Thyroid gland (tissue), 4 donors: ENCODE data around the gene DERL3. TPM values are rescaled to one million over a fixed set of nuclear protein-coding genes. Genes with fewer than 3 reads are reported as not detected.

Source experiments
- DNase-seq, 2 donors: peaks; one replicate each; pipeline ENCODE4 v3.0.0-alpha.2; 2019
- H3K27ac ChIP-seq, 3 donors: fragments of 200-600 bp; sonication (generic); 1 replicate in 2 of 3; 2 replicates in 1 of 3; pipeline ENCODE4 v1.5.1; 2016 to 2019; ENCODE audit warnings: mild to moderate bottlenecking in 1 of 3, moderate library complexity in 1 of 3
- H3K27me3 ChIP-seq: fragments of 200-600 bp; sonication (generic); one replicate; pipeline ENCODE4 v1.5.1; 2019
- H3K36me3 ChIP-seq, 2 donors: fragments of 200-600 bp; sonication (generic); one replicate each; pipeline ENCODE4 v1.5.1; 2016 to 2019
- H3K4me1 ChIP-seq, 2 donors: fragments of 200-600 bp; sonication (generic); one replicate each; pipeline ENCODE4 v1.5.1; 2017 to 2019
- H3K4me3 ChIP-seq, 3 donors: fragments of 200-600 bp; sonication (generic); replicated peaks in 1 of 3; 1 replicate in 2 of 3; 2 replicates in 1 of 3; pipeline ENCODE4 v1.5.1; 2016; ENCODE audit warnings: mild to moderate bottlenecking in 1 of 3
- H3K9me3 ChIP-seq: fragments of 200-600 bp; sonication (generic); one replicate; pipeline ENCODE4 v1.5.1; 2017
- POLR2A ChIP-seq, 2 donors: fragments of 450-650 bp; IDR thresholded peaks; one replicate each; pipeline ENCODE4 v1.6.1; 2017; ENCODE audit warnings: antibody characterized with exemption in 2 of 2, mild to moderate bottlenecking in 2 of 2, moderate library complexity in 1 of 2
- WGBS, 2 donors: methylation state at CpG; one replicate each; pipeline ENCODE4 v1.1.5; 2017; 5-methylcytosine and 5-hydroxymethylcytosine counted together
- intact Hi-C: fragments of 100-400 bp; cut with DNase I; formaldehyde crosslinking; loops from one replicate; pipeline ENCODE4 v1.15.1; 2023
- total RNA-seq, 4 donors: library from RNA; depleted of rRNA; stranded (reverse); fragments of >200 nt; gene quantifications; one replicate each; pipeline ENCODE4 v1.2.3, GENCODE V29; 2016
- TF ChIP-seq, protein P1 (sequence below), 6 experiments: fragments of 200-600 bp in 3 of 6; fragments of 450-650 bp in 3 of 6; sonication (generic) in 3 of 6; IDR thresholded peaks; one replicate each; pipeline ENCODE4 v1.5.1; 2016 to 2019; ENCODE audit warnings: antibody characterized with exemption in 6 of 6, mild to moderate bottlenecking in 2 of 6, inconsistent platforms in 1 of 6, moderate library complexity in 1 of 6

DERL3 gene
- total RNA-seq, 4 donors from 2014 or later, result 1.6 to 15.9 (median 4.1) TPM

DNA sequence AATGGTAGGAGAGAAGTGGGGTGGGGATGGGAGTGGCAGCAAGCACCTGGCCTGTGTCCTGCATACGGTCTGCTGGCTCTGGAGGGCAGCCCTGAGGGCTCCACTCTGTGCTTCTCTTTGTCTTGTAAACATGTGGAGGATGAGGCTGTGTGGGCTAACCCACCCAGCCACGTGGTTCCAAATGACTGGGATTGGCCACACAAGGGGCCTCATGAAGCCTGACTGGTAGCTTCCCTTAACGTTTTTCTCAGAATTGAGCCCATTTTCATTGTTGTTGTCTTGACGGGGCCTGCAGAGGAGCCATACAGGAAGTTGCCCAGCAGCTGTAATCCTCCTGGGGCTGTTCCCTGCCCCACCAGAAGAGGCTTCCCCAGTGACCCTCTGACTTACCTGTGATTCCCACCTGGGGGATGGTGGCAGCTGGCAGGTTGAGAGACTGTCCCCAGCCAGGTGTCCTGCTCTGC lies 18.0 kb downstream of the DERL3 start:
- Histone ChIP-seq H3K27me3 (no peaks in the 10 kb centered on the region), H3K36me3 (peaks cover 39 to 73% of the 10 kb centered on the region in 2 donors), H3K9me3 (no peaks in the 10 kb centered on the region), H3K27ac (peak overlapping the region in 1 of 3 donors; percentile 6), H3K4me1 (peaks cover 0 to 24% of the 10 kb centered on the region in 2 donors), H3K4me3 (no peak overlapping the region)
- DNase-seq, result peak in 1 of 2 donors; percentile 41
- 44 to 52% methylated on average over 4 of the region's 4 CpGs for WGBS, 2 donors
- intact Hi-C loops, result no loop called here
- TF ChIP-seq, protein P1, sequence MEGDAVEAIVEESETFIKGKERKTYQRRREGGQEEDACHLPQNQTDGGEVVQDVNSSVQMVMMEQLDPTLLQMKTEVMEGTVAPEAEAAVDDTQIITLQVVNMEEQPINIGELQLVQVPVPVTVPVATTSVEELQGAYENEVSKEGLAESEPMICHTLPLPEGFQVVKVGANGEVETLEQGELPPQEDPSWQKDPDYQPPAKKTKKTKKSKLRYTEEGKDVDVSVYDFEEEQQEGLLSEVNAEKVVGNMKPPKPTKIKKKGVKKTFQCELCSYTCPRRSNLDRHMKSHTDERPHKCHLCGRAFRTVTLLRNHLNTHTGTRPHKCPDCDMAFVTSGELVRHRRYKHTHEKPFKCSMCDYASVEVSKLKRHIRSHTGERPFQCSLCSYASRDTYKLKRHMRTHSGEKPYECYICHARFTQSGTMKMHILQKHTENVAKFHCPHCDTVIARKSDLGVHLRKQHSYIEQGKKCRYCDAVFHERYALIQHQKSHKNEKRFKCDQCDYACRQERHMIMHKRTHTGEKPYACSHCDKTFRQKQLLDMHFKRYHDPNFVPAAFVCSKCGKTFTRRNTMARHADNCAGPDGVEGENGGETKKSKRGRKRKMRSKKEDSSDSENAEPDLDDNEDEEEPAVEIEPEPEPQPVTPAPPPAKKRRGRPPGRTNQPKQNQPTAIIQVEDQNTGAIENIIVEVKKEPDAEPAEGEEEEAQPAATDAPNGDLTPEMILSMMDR (IDR thresholded peaks at IDR 0.05), result no peak
- no peak for TF ChIP-seq POLR2A (IDR thresholded peaks at IDR 0.05)

DNA sequence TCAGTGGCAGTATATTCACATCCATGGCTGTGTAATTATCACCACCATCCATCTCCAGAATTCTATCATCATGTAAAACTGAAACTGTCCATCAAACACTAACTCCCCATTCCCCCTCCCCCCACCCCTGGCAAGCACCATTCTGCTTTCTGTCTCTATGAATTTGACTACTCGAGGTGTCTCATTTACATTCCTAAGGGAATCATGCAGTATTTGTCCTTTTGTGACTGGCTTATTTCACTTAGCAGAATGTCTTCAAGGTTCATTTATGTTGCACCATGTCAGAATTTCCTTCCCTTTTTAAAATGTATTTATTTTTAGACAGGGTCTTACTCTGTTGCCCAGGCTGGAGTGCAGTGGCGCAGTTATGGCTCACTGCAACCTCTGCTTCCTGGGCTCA lies 20.3 kb downstream of the DERL3 start:
- peaks cover 22 to 50% of the 10 kb centered on the region in 2 donors for H3K36me3 ChIP-seq
- no peak for DNase-seq
- peaks cover 0 to 24% of the 10 kb centered on the region in 2 donors for H3K4me1 ChIP-seq
- H3K9me3 ChIP-seq, result no peaks in the 10 kb centered on the region
- intact Hi-C loops, result no loop called here
- no peak for TF ChIP-seq POLR2A (IDR thresholded peaks at IDR 0.05)
- TF ChIP-seq, protein P1 (IDR thresholded peaks at IDR 0.05), result no peak
- H3K27me3 ChIP-seq, result no peaks in the 10 kb centered on the region
- H3K27ac ChIP-seq, result no peak overlapping the region
- WGBS, 2 donors, result 88 to 94% methylated on average over 2 of the region's 2 CpGs
- no peak overlapping the region for H3K4me3 ChIP-seq

GRCh38 chr22:23817146-23817545 lies 21.7 kb downstream of the DERL3 start:
- no peak overlapping the region for H3K4me3 ChIP-seq
- no peaks in the 10 kb centered on the region for H3K27me3 ChIP-seq
- H3K4me1 ChIP-seq, result peaks cover 0 to 18% of the 10 kb centered on the region in 2 donors
- H3K27ac ChIP-seq, result no peak overlapping the region
- no peaks in the 10 kb centered on the region for H3K9me3 ChIP-seq
- no peak for DNase-seq
- TF ChIP-seq POLR2A (IDR thresholded peaks at IDR 0.05), result no peak
- TF ChIP-seq, protein P1 (IDR thresholded peaks at IDR 0.05), result no peak
- intact Hi-C loops, result no loop called here
- 90 to 97% methylated on average over 5 to 6 of the region's 6 CpGs for WGBS, 2 donors
- H3K36me3 ChIP-seq, result peaks cover 22 to 45% of the 10 kb centered on the region in 2 donors

- no peaks in the 10 kb centered on the region for H3K27me3 ChIP-seq
- H3K4me3 ChIP-seq, result no peak overlapping the region
- peaks cover 22 to 47% of the 10 kb centered on the region in 2 donors for H3K36me3 ChIP-seq
- 83 to 90% methylated on average over 15 to 18 of the region's 18 CpGs for WGBS, 2 donors
- no peak for TF ChIP-seq POLR2A (IDR thresholded peaks at IDR 0.05)
- TF ChIP-seq, protein P1 (IDR thresholded peaks at IDR 0.05), result no peak
- no peak overlapping the region for H3K27ac ChIP-seq
- no peak for DNase-seq
- peaks cover 0 to 13% of the 10 kb centered on the region in 2 donors for H3K4me1 ChIP-seq
- intact Hi-C loops, result no loop called here
- no peaks in the 10 kb centered on the region for H3K9me3 ChIP-seq
Observed at GRCh38 chr22:23816156-23816976, 22.4 kb downstream of the DERL3 start.

- DNase-seq, result no peak
- TF ChIP-seq, protein P1 (IDR thresholded peaks at IDR 0.05), result no peak
- no peak for TF ChIP-seq POLR2A (IDR thresholded peaks at IDR 0.05)
- peaks cover 22 to 43% of the 10 kb centered on the region in 2 donors for H3K36me3 ChIP-seq
- no peak overlapping the region for H3K4me3 ChIP-seq
- H3K9me3 ChIP-seq, result no peaks in the 10 kb centered on the region
- no peaks in the 10 kb centered on the region for H3K27me3 ChIP-seq
- intact Hi-C loops, result no loop called here
- H3K4me1 ChIP-seq, result peaks cover 0 to 6% of the 10 kb centered on the region in 2 donors
- WGBS, 2 donors, result 80 to 83% methylated on average over 10 of the region's 10 CpGs
- H3K27ac ChIP-seq, result no peak overlapping the region
Observed at GRCh38 chr22:23815541-23816155, 23.2 kb downstream of the DERL3 start.
